H9 (cell line): ENCODE data around the gene EFNA1. TPM values are rescaled to one million over a fixed set of nuclear protein-coding genes. Genes with fewer than 3 reads are reported as not detected.
A peak's percentile ranks its signal among the peaks of the same experiment; 100 is the strongest.
"Not testable (repeated sequence)": the region's sequence is repeated elsewhere in the genome, so short reads cannot be mapped to it uniquely, and the experiment has no call there.

Experiments
- DNase-seq: peaks from one replicate; pipeline ENCODE4 v3.0.0-alpha.2; 2017
- H2AFZ ChIP-seq: one replicate; pipeline ENCODE4 v1.6.1; 2013; ENCODE audit warnings: mild to moderate bottlenecking, low read length, control low read depth, moderate library complexity
- H2AK5ac ChIP-seq: 2 replicates; pipeline ENCODE4 v1.6.1; 2013; ENCODE audit warnings: low read length, control low read depth, mixed read lengths; ENCODE audit not compliant: insufficient read length
- H2BK120ac ChIP-seq: one replicate; pipeline ENCODE4 v1.6.1; 2013; ENCODE audit warnings: low read depth, mild to moderate bottlenecking, low read length, control low read depth, inconsistent platforms; ENCODE audit not compliant: poor library complexity, severe bottlenecking
- H2BK12ac ChIP-seq: 2 replicates; pipeline ENCODE4 v1.6.1; 2013; ENCODE audit warnings: low read length, control low read depth, mixed read lengths, low read depth; ENCODE audit not compliant: insufficient read length
- H2BK15ac ChIP-seq: 2 replicates; pipeline ENCODE4 v1.6.1; 2013; ENCODE audit warnings: low read depth, low read length, control low read depth
- H2BK20ac ChIP-seq: one replicate; pipeline ENCODE4 v1.6.1; 2013; ENCODE audit warnings: low read depth, mild to moderate bottlenecking, low read length, control low read depth, inconsistent platforms; ENCODE audit not compliant: poor library complexity, severe bottlenecking
- H2BK5ac ChIP-seq: 2 replicates; pipeline ENCODE4 v1.6.1; 2013; ENCODE audit warnings: low read length, control low read depth, mixed read lengths; ENCODE audit not compliant: insufficient read length
- H3K14ac ChIP-seq: 2 replicates; pipeline ENCODE4 v1.6.1; 2013; ENCODE audit warnings: low read length, control low read depth; ENCODE audit not compliant: insufficient read depth
- H3K18ac ChIP-seq: 2 replicates; pipeline ENCODE4 v1.6.1; 2013; ENCODE audit warnings: low read depth, mild to moderate bottlenecking, mixed read lengths, low read length, control low read depth; ENCODE audit not compliant: insufficient read length
- H3K23ac ChIP-seq: 2 replicates; pipeline ENCODE4 v1.6.1; 2013; ENCODE audit warnings: low read length, control low read depth, mixed read lengths, low read depth; ENCODE audit not compliant: insufficient read length
- H3K23me2 ChIP-seq: 2 replicates; pipeline ENCODE4 v1.6.1; 2013; ENCODE audit warnings: low read depth, mild to moderate bottlenecking, mixed read lengths, low read length, control low read depth; ENCODE audit not compliant: insufficient read length, poor library complexity, severe bottlenecking
- H3K27ac ChIP-seq: 2 replicates; pipeline ENCODE4 v1.5.1; 2013; ENCODE audit warnings: low read length, control low read depth, mixed read lengths, low read depth; ENCODE audit not compliant: insufficient read length
- H3K27me3 ChIP-seq: 2 replicates; pipeline ENCODE4 v1.6.1; 2013; ENCODE audit warnings: low read length, control low read depth, inconsistent platforms; ENCODE audit not compliant: insufficient read depth
- H3K4ac ChIP-seq: 2 replicates; pipeline ENCODE4 v1.6.1; 2013; ENCODE audit warnings: low read depth, mild to moderate bottlenecking, control low read depth, inconsistent platforms, low read length, moderate library complexity
- H3K4me1 ChIP-seq: 2 replicates; pipeline ENCODE4 v1.6.1; 2013; ENCODE audit warnings: low read length, control low read depth, inconsistent platforms; ENCODE audit not compliant: insufficient read depth
- H3K4me2 ChIP-seq: 2 replicates; pipeline ENCODE4 v1.6.1; 2013; ENCODE audit warnings: low read length, control low read depth, mixed read lengths; ENCODE audit not compliant: insufficient read length, insufficient read depth
- H3K56ac ChIP-seq: 2 replicates; pipeline ENCODE4 v1.6.1; 2013; ENCODE audit warnings: low read depth, mild to moderate bottlenecking, mixed read lengths, low read length, control low read depth; ENCODE audit not compliant: insufficient read length
- H3K79me1 ChIP-seq: 2 replicates; pipeline ENCODE4 v1.6.1; 2013; ENCODE audit warnings: low read depth, mild to moderate bottlenecking, moderate library complexity, low read length, control low read depth, inconsistent platforms; ENCODE audit not compliant: insufficient read depth, poor library complexity, severe bottlenecking
- H3K79me2 ChIP-seq: 2 replicates; pipeline ENCODE4 v1.6.1; 2013; ENCODE audit warnings: low read length, control low read depth, inconsistent platforms; ENCODE audit not compliant: insufficient read depth
- H3K9ac ChIP-seq: 2 replicates; pipeline ENCODE4 v1.6.1; 2013; ENCODE audit warnings: low read length, control low read depth, mixed read lengths; ENCODE audit not compliant: insufficient read length; ENCODE audit errors: extremely low read depth
- H3K9me3 ChIP-seq: one replicate; pipeline ENCODE4 v1.6.1; 2013; ENCODE audit warnings: low read depth, low read length, inconsistent platforms; ENCODE audit not compliant: control insufficient read depth
- H3T11ph ChIP-seq: one replicate; pipeline ENCODE4 v1.6.1; 2013; ENCODE audit warnings: mild to moderate bottlenecking, low read length, control low read depth, inconsistent platforms
- H4K20me1 ChIP-seq: one replicate; pipeline ENCODE4 v1.6.1; 2013; ENCODE audit not compliant: control insufficient read depth, insufficient read length, insufficient read depth
- H4K5ac ChIP-seq: 2 replicates; pipeline ENCODE4 v1.6.1; 2013; ENCODE audit warnings: low read depth, mild to moderate bottlenecking, mixed read lengths, low read length, control low read depth; ENCODE audit not compliant: insufficient read length
- H4K8ac ChIP-seq: replicated peaks from 2 replicates; pipeline ENCODE4 v1.6.1; 2013; ENCODE audit warnings: low read length, control low read depth, mixed read lengths, low read depth; ENCODE audit not compliant: insufficient read length
- H4K91ac ChIP-seq: 2 replicates; pipeline ENCODE4 v1.6.1; 2013; ENCODE audit warnings: low read depth, mild to moderate bottlenecking, moderate library complexity, mixed read lengths, low read length, control low read depth; ENCODE audit not compliant: insufficient read length
- H3K27ac Mint-ChIP-seq, 3 experiments: 2 replicates in 2 of 3; 3 replicates in 1 of 3; pipeline ENCODE4 v1.8.0; 2020 to 2021; ENCODE audit warnings: mixed read lengths in 3 of 3, mild to moderate bottlenecking in 1 of 3, moderate library complexity in 1 of 3
- H3K27me3 Mint-ChIP-seq: 2 replicates; pipeline ENCODE4 v1.8.0; 2021; ENCODE audit warnings: low read depth, mild to moderate bottlenecking, moderate library complexity, mixed read lengths
- H3K36me3 Mint-ChIP-seq, 3 experiments: 2 replicates in 2 of 3; 3 replicates in 1 of 3; pipeline ENCODE4 v1.8.0; 2020 to 2021; ENCODE audit warnings: low read depth in 3 of 3, mixed read lengths in 3 of 3; ENCODE audit not compliant: insufficient read depth in 1 of 3
- H3K4me1 Mint-ChIP-seq, 2 experiments: 2 replicates each; pipeline ENCODE4 v1.8.0; 2020; ENCODE audit warnings: mixed read lengths in 2 of 2
- H3K4me3 Mint-ChIP-seq, 2 experiments: 2 replicates in 1 of 2; 3 replicates in 1 of 2; pipeline ENCODE4 v1.8.0; 2020 to 2021; ENCODE audit warnings: mild to moderate bottlenecking in 2 of 2, mixed read lengths in 2 of 2, moderate library complexity in 1 of 2
- H3K9me3 Mint-ChIP-seq, 2 experiments: 2 replicates in 1 of 2; 3 replicates in 1 of 2; pipeline ENCODE4 v1.8.0; 2020; ENCODE audit warnings: mild to moderate bottlenecking in 2 of 2, mixed read lengths in 2 of 2, moderate library complexity in 1 of 2
- CTCF ChIP-seq: fragments of 200-600 bp; sonication (generic); conservative IDR thresholded peaks from 3 replicates; pipeline ENCODE4 v1.8.0; 2021; ENCODE audit warnings: antibody characterized with exemption, mild to moderate bottlenecking
- WGBS: extraction: QIAGEN DNeasy Blood & Tissue Kit; methylation state at CpG from one replicate; pipeline ENCODE4 v1.1.7; 2013; ENCODE audit warnings: missing lambda C conversion rate, low lambda C conversion rate, mixed read lengths; ENCODE audit not compliant: insufficient read length; ENCODE audit errors: extremely low coverage; 5-methylcytosine and 5-hydroxymethylcytosine counted together
- total RNA-seq: library from RNA; stranded (reverse); gene quantifications from 2 replicates; pipeline ENCODE4 v1.2.1, GENCODE V29; 2021

The EFNA1 gene
- total RNA-seq, 1 experiment from 2014 or later, result 1.4 TPM

- H3K9me3 ChIP-seq, result no peaks in the 10 kb centered on the region
- no peaks in the 10 kb centered on the region for H3K4me1 ChIP-seq
- H3K18ac ChIP-seq, result no peak overlapping the region
- no peak overlapping the region for H3K56ac ChIP-seq
- peak overlapping the region; percentile 69 to 89 for H3K4me3 Mint-ChIP-seq
- no peak overlapping the region for H2AFZ ChIP-seq
- H2BK20ac ChIP-seq, result no peak overlapping the region
- peak; percentile 83 for TF ChIP-seq CTCF
- no peaks in the 10 kb centered on the region for H4K20me1 ChIP-seq
- H3K23me2 ChIP-seq, result peaks cover 10% of the 10 kb centered on the region
- peaks cover 3% of the 10 kb centered on the region for H3K27me3 Mint-ChIP-seq
- no peak overlapping the region for H2BK12ac ChIP-seq
- no peaks in the 10 kb centered on the region for H3K27me3 ChIP-seq
- no peak overlapping the region for H4K91ac ChIP-seq
- no peak overlapping the region for H3K27ac ChIP-seq
- no peak overlapping the region for H4K8ac ChIP-seq
- no peak overlapping the region for H2AK5ac ChIP-seq
- no peaks in the 10 kb centered on the region; the same call in 1 of the 2 replicates for H3K79me2 ChIP-seq
- no CpG with 5 or more reads among the region's 28 CpGs for WGBS
- H2BK5ac ChIP-seq, result no peak overlapping the region
- H3K14ac ChIP-seq, result no peak overlapping the region
- no peak overlapping the region for H2BK120ac ChIP-seq
- no peak overlapping the region for H4K5ac ChIP-seq
- H3K4ac ChIP-seq, result no peak overlapping the region
- H2BK15ac ChIP-seq, result no peak overlapping the region
- peaks cover 3 to 22% (median 13%) of the 10 kb centered on the region in 3 experiments for H3K36me3 Mint-ChIP-seq
- H3K4me1 Mint-ChIP-seq, result peaks cover 12 to 24% of the 10 kb centered on the region in 2 experiments
- H3T11ph ChIP-seq, result no peak overlapping the region
- H3K9ac ChIP-seq, result no peak overlapping the region
- peak overlapping the region; percentile 94 for H3K4me2 ChIP-seq
- H3K79me1 ChIP-seq, result no peaks in the 10 kb centered on the region
- H3K9me3 Mint-ChIP-seq, result peaks cover 4 to 5% of the 10 kb centered on the region in 2 experiments; a peak in 4 of 5 replicates
- no peak overlapping the region for H3K23ac ChIP-seq
- peak overlapping the region in 2 of 3 experiments; percentile 83 to 96; a peak in 4 of 7 replicates for H3K27ac Mint-ChIP-seq
- peak; percentile 93 for DNase-seq
These were observed 39.8 kb downstream of the EFNA1 start for GRCh38 chr1:155167166-155168104.

GRCh38 chr1:155168105-155168445 lies 40.4 kb downstream of the EFNA1 start:
- H2BK20ac ChIP-seq, H3T11ph ChIP-seq, H3K79me2 ChIP-seq, H4K20me1 ChIP-seq, H4K5ac ChIP-seq, H2BK15ac ChIP-seq, H3K4me1 ChIP-seq, DNase-seq, H2BK120ac ChIP-seq, H3K27ac ChIP-seq, H3K9ac ChIP-seq, H4K8ac ChIP-seq, H3K14ac ChIP-seq, H3K4ac ChIP-seq, H2BK5ac ChIP-seq, H3K27me3 Mint-ChIP-seq, H3K56ac ChIP-seq, H3K18ac ChIP-seq, H2BK12ac ChIP-seq, H3K23ac ChIP-seq, H3K27me3 ChIP-seq, H3K79me1 ChIP-seq, H2AFZ ChIP-seq, H3K9me3 Mint-ChIP-seq, H3K27ac Mint-ChIP-seq, H2AK5ac ChIP-seq, H4K91ac ChIP-seq, H3K9me3 ChIP-seq: not testable (repeated sequence)
- Mint-ChIP-seq H3K4me1 (peaks cover 13 to 26% of the 10 kb centered on the region in 2 experiments), H3K36me3 (peaks cover 3 to 22% (median 15%) of the 10 kb centered on the region in 3 experiments), H3K4me3 (peak overlapping the region in 1 of 2 experiments; percentile 89; a peak in 1 of 5 replicates)
- no CpG with 5 or more reads among the region's 4 CpGs for WGBS
- Histone ChIP-seq H3K23me2 (peaks cover 12% of the 10 kb centered on the region), H3K4me2 (peak overlapping the region; percentile 94)
